Esophagus muscularis mucosa (tissue), 4 donors: ENCODE data around the gene ALCAM. TPM values are rescaled to one million over a fixed set of nuclear protein-coding genes. Genes with fewer than 3 reads are reported as not detected.

Source experiments
- DNase-seq: peaks from one replicate; pipeline ENCODE4 v3.0.0-alpha.2; 2017; ENCODE audit errors: extremely low spot score
- H3K27ac ChIP-seq, 4 donors: fragments of 200-600 bp; sonication (generic); replicated peaks in 1 of 4; 1 replicate in 3 of 4; 2 replicates in 1 of 4; pipeline ENCODE4 v1.5.1; 2016 to 2019; ENCODE audit warnings: mild to moderate bottlenecking in 1 of 4
- H3K27me3 ChIP-seq, 4 donors: fragments of 200-600 bp; sonication (generic); one replicate each; pipeline versions ENCODE4 v1.5.1 to v1.6.0; 2016 to 2019
- H3K36me3 ChIP-seq, 4 donors: fragments of 200-600 bp; sonication (generic); one replicate each; pipeline ENCODE4 v1.5.1; 2016 to 2019
- H3K4me1 ChIP-seq, 4 donors: fragments of 200-600 bp; sonication (generic); one replicate each; pipeline ENCODE4 v1.5.1; 2016 to 2019
- H3K4me3 ChIP-seq, 4 donors: fragments of 200-600 bp; sonication (generic); 1 replicate in 2 of 4; 2 replicates in 2 of 4; pipeline ENCODE4 v1.5.1; 2016 to 2019; ENCODE audit warnings: mild to moderate bottlenecking in 4 of 4, moderate library complexity in 1 of 4
- H3K9me3 ChIP-seq, 4 donors: fragments of 200-600 bp; sonication (generic); 1 replicate in 3 of 4; 2 replicates in 1 of 4; pipeline ENCODE4 v1.5.1; 2016 to 2019
- CTCF ChIP-seq, 3 experiments: fragments of 200-600 bp in 2 of 3; fragments of 450-650 bp in 1 of 3; sonication (generic) in 2 of 3; IDR thresholded peaks; one replicate each; pipeline ENCODE4 v1.5.1; 2017 to 2019; ENCODE audit warnings: antibody characterized with exemption in 3 of 3, mild to moderate bottlenecking in 2 of 3, moderate library complexity in 1 of 3
- EP300 ChIP-seq: sonication (generic); formaldehyde crosslinking; IDR thresholded peaks from one replicate; pipeline ENCODE4 v1.6.1; 2017; ENCODE audit warnings: antibody characterized with exemption
- POLR2A ChIP-seq: fragments of 450-650 bp; IDR thresholded peaks from one replicate; pipeline ENCODE4 v1.6.1; 2017; ENCODE audit warnings: antibody characterized with exemption, moderate library complexity, mild to moderate bottlenecking, low read depth
- POLR2AphosphoS5 ChIP-seq, 2 donors: sonication (generic); formaldehyde crosslinking; IDR thresholded peaks; one replicate each; pipeline ENCODE4 v1.6.1; 2017; ENCODE audit warnings: antibody characterized with exemption in 2 of 2
- WGBS: methylation state at CpG from one replicate; pipeline ENCODE4 v1.1.5; 2018; 5-methylcytosine and 5-hydroxymethylcytosine counted together
- intact Hi-C: fragments of 100-400 bp; cut with DNase I; formaldehyde crosslinking; loops from one replicate; pipeline ENCODE4 v1.15.1; 2023
- total RNA-seq, 4 donors: library from RNA; depleted of rRNA; stranded (reverse); fragments of >200 nt; gene quantifications; one replicate each; pipeline versions ENCODE4 v1.1.0 to v1.2.1, GENCODE V29; 2016

The ALCAM gene
- total RNA-seq, 4 donors from 2014 or later = 19.0 to 26.2 (median 22.6) TPM

- 93% methylated on average over 1 of the region's 1 CpG for WGBS
- TF ChIP-seq POLR2A (no peak), CTCF (IDR thresholded peaks at IDR 0.05) (no peak), EP300 (no peak), POLR2AphosphoS5 (IDR thresholded peaks at IDR 0.05) (no peak)
- DNase-seq = no peak
- peaks cover 0 to 50% (median 0%) of the 10 kb centered on the region in 4 donors for H3K36me3 ChIP-seq
- no peak overlapping the region for H3K27ac ChIP-seq
- H3K9me3 ChIP-seq = no peaks in the 10 kb centered on the region
- no peaks in the 10 kb centered on the region for H3K4me1 ChIP-seq
- intact Hi-C loops = no loop called here
- H3K27me3 ChIP-seq = no peaks in the 10 kb centered on the region
- H3K4me3 ChIP-seq = no peak overlapping the region
Observed at GRCh38 chr3:105542282-105543019, 175.7 kb downstream of the ALCAM start.

GRCh38 chr3:105545051-105545450, 178.3 kb downstream of the ALCAM start:
- Histone ChIP-seq H3K27ac (no peak overlapping the region), H3K36me3 (peaks cover 0 to 62% (median 0%) of the 10 kb centered on the region in 4 donors), H3K4me1 (no peaks in the 10 kb centered on the region), H3K9me3 (no peaks in the 10 kb centered on the region), H3K27me3 (no peaks in the 10 kb centered on the region), H3K4me3 (no peak overlapping the region)
- no peak for DNase-seq
- intact Hi-C loops = no loop called here
- 96% methylated on average over 1 of the region's 1 CpG for WGBS
- TF ChIP-seq POLR2A (no peak), EP300 (no peak), POLR2AphosphoS5 (IDR thresholded peaks at IDR 0.05) (no peak), CTCF (IDR thresholded peaks at IDR 0.05) (no peak)

- Histone ChIP-seq H3K4me1 (no peaks in the 10 kb centered on the region), H3K27ac (no peak overlapping the region), H3K9me3 (no peaks in the 10 kb centered on the region), H3K27me3 (no peaks in the 10 kb centered on the region), H3K4me3 (no peak overlapping the region), H3K36me3 (peaks cover 0 to 31% (median 0%) of the 10 kb centered on the region in 4 donors)
- no peak for DNase-seq
- intact Hi-C loops = no loop called here
- 86% methylated on average over 3 of the region's 3 CpGs for WGBS
- TF ChIP-seq EP300 (no peak), CTCF (IDR thresholded peaks at IDR 0.05) (no peak), POLR2AphosphoS5 (IDR thresholded peaks at IDR 0.05) (no peak), POLR2A (no peak)
Observed at GRCh38 chr3:105553851-105554250, 187.1 kb downstream of the ALCAM start.

GRCh38 chr3:105555206-105555605, 188.5 kb downstream of the ALCAM start:
- Histone ChIP-seq H3K4me1 (no peaks in the 10 kb centered on the region), H3K27ac (no peak overlapping the region), H3K9me3 (no peaks in the 10 kb centered on the region), H3K4me3 (no peak overlapping the region), H3K36me3 (peaks cover 0 to 31% (median 0%) of the 10 kb centered on the region in 4 donors), H3K27me3 (no peaks in the 10 kb centered on the region)
- TF ChIP-seq CTCF (IDR thresholded peaks at IDR 0.05) (no peak), POLR2AphosphoS5 (IDR thresholded peaks at IDR 0.05) (no peak), POLR2A (no peak), EP300 (no peak)
- 88% methylated on average over 2 of the region's 2 CpGs for WGBS
- intact Hi-C loops = no loop called here
- no peak for DNase-seq

GRCh38 chr3:105559856-105560255, 193.1 kb downstream of the ALCAM start:
- H3K36me3 ChIP-seq = no peaks in the 10 kb centered on the region
- DNase-seq = no peak
- H3K27ac ChIP-seq = no peak overlapping the region
- H3K4me3 ChIP-seq = no peak overlapping the region
- TF ChIP-seq POLR2AphosphoS5 (IDR thresholded peaks at IDR 0.05) = no peak
- TF ChIP-seq CTCF (IDR thresholded peaks at IDR 0.05) = no peak
- no peak for TF ChIP-seq EP300
- TF ChIP-seq POLR2A = no peak
- 65% methylated on average over 1 of the region's 1 CpG for WGBS
- intact Hi-C loops = no loop called here
- H3K27me3 ChIP-seq = no peaks in the 10 kb centered on the region
- H3K4me1 ChIP-seq = no peaks in the 10 kb centered on the region
- no peaks in the 10 kb centered on the region for H3K9me3 ChIP-seq
